Measurements from ENCODE around the gene SYT2. TPM values are rescaled to one million over a fixed set of nuclear protein-coding genes. Genes with fewer than 3 reads are reported as not detected.

The SYT2 gene
- not detected in 2 replicates for total RNA-seq
- polyA plus RNA-seq, result 0.02 and 0.03 TPM in 2 replicates
- 0.03 TPM in 2 replicates for polyA plus RNA-seq (2012)
- not detected in 2 replicates for polyA minus RNA-seq (ENCODE audit: low replicate concordance)

GRCh38 chr1:202710070-202711045, at the start of gene SYT2:
TSS of gene SYT2 (minus strand) at chr1:202710454. CDS start at chr1:202605772, 104,682 bp downstream.
- Histone ChIP-seq H3K79me2 (ENCODE audit: control insufficient read depth, insufficient read depth, low read length) (no peaks in the 10 kb centered on the region), H4K20me1 (ENCODE audit: control insufficient read depth, extremely low read depth, insufficient read depth, low read length) (no peaks in the 10 kb centered on the region), H3K27ac (ENCODE audit: insufficient read depth, low read length) (no peak within 1 kb of the TSS), H3K36me3 (ENCODE audit: control insufficient read depth, insufficient read depth, low read length) (no peaks in the 10 kb centered on the region), H3K9ac (ENCODE audit: insufficient read depth, low read length) (no peak within 1 kb of the TSS), H3K4me2 (ENCODE audit: extremely low read depth, insufficient read depth, low read length) (no peak within 1 kb of the TSS), H3K9me3 (ENCODE audit: control insufficient read depth, insufficient read depth, low read depth, low read length) (no peaks in the 10 kb centered on the region), H3K4me1 (ENCODE audit: control insufficient read depth, extremely low read depth, insufficient read depth, low read length) (no peaks in the 10 kb centered on the region), H3K27me3 (ENCODE audit: control insufficient read depth, insufficient read depth, low read length) (peaks cover 75% of the 10 kb centered on the region), H2AFZ (ENCODE audit: low read length) (no peak within 1 kb of the TSS), H3K4me3 (replicated peaks in 1 of 4; ENCODE audit: control extremely low read depth in 1 of 4, insufficient read depth in 1 of 4, low read depth in 3 of 4, low read length in 4 of 4) (peak within 1 kb of the TSS in 1 of 4 experiments; percentile 33)
- peak; percentile 17 to 31 for DNase-seq (ENCODE audit: low read depth in 2 of 2)
- TF ChIP-seq EZH2 (IDR thresholded peaks at IDR 0.05; ENCODE audit: low read length, missing control alignments) (peak; percentile 95), CTCF (conservative IDR thresholded peaks at IDR 0.05 in 1 of 2, IDR thresholded peaks at IDR 0.05 in 1 of 2; ENCODE audit: low read depth in 1 of 2, low read length in 2 of 2) (no peak)

- Histone ChIP-seq H3K36me3 (ENCODE audit: control insufficient read depth, insufficient read depth, low read length) (peaks cover 7% of the 10 kb centered on the region), H3K4me1 (ENCODE audit: control insufficient read depth, extremely low read depth, insufficient read depth, low read length) (no peaks in the 10 kb centered on the region), H3K4me2 (ENCODE audit: extremely low read depth, insufficient read depth, low read length) (no peak overlapping the region), H3K4me3 (replicated peaks in 1 of 4; ENCODE audit: control extremely low read depth in 1 of 4, insufficient read depth in 1 of 4, low read depth in 3 of 4, low read length in 4 of 4) (no peak overlapping the region), H3K27me3 (ENCODE audit: control insufficient read depth, insufficient read depth, low read length) (no peaks in the 10 kb centered on the region), H3K9ac (ENCODE audit: insufficient read depth, low read length) (no peak overlapping the region), H4K20me1 (ENCODE audit: control insufficient read depth, extremely low read depth, insufficient read depth, low read length) (no peaks in the 10 kb centered on the region), H3K27ac (ENCODE audit: insufficient read depth, low read length) (no peak overlapping the region), H2AFZ (ENCODE audit: low read length) (no peak overlapping the region), H3K9me3 (ENCODE audit: control insufficient read depth, insufficient read depth, low read depth, low read length) (no peaks in the 10 kb centered on the region), H3K79me2 (ENCODE audit: control insufficient read depth, insufficient read depth, low read length) (no peaks in the 10 kb centered on the region)
- no peak for DNase-seq (ENCODE audit: low read depth in 2 of 2)
- no peak for TF ChIP-seq CTCF (conservative IDR thresholded peaks at IDR 0.05 in 1 of 2, IDR thresholded peaks at IDR 0.05 in 1 of 2; ENCODE audit: low read depth in 1 of 2, low read length in 2 of 2)
- no peak for TF ChIP-seq EZH2 (IDR thresholded peaks at IDR 0.05; ENCODE audit: low read length, missing control alignments)
Observed at GRCh38 chr1:202756391-202756790, 46.1 kb upstream of the SYT2 start.

- Histone ChIP-seq H3K4me3 (replicated peaks in 1 of 4; ENCODE audit: control extremely low read depth in 1 of 4, insufficient read depth in 1 of 4, low read depth in 3 of 4, low read length in 4 of 4) (no peak overlapping the region), H3K27ac (ENCODE audit: insufficient read depth, low read length) (no peak overlapping the region), H2AFZ (ENCODE audit: low read length) (no peak overlapping the region), H3K79me2 (ENCODE audit: control insufficient read depth, insufficient read depth, low read length) (no peaks in the 10 kb centered on the region), H3K36me3 (ENCODE audit: control insufficient read depth, insufficient read depth, low read length) (peaks cover 8% of the 10 kb centered on the region), H3K27me3 (ENCODE audit: control insufficient read depth, insufficient read depth, low read length) (no peaks in the 10 kb centered on the region), H3K4me2 (ENCODE audit: extremely low read depth, insufficient read depth, low read length) (no peak overlapping the region), H3K4me1 (ENCODE audit: control insufficient read depth, extremely low read depth, insufficient read depth, low read length) (no peaks in the 10 kb centered on the region), H3K9me3 (ENCODE audit: control insufficient read depth, insufficient read depth, low read depth, low read length) (no peaks in the 10 kb centered on the region), H4K20me1 (ENCODE audit: control insufficient read depth, extremely low read depth, insufficient read depth, low read length) (no peaks in the 10 kb centered on the region), H3K9ac (ENCODE audit: insufficient read depth, low read length) (no peak overlapping the region)
- no peak for DNase-seq (ENCODE audit: low read depth in 2 of 2)
- TF ChIP-seq CTCF (conservative IDR thresholded peaks at IDR 0.05 in 1 of 2, IDR thresholded peaks at IDR 0.05 in 1 of 2; ENCODE audit: low read depth in 1 of 2, low read length in 2 of 2) (no peak), EZH2 (IDR thresholded peaks at IDR 0.05; ENCODE audit: low read length, missing control alignments) (no peak)
Observed at GRCh38 chr1:202754293-202754692, 44.0 kb upstream of the SYT2 start.
